Retinal pigment epithelial cell (primary cell): ENCODE data around the gene DPT.

Source experiments
- DNase-seq: peaks from one replicate; pipeline ENCODE4 v3.0.0-alpha.2; 2010; ENCODE audit warnings: low read depth
- H3K4me3 ChIP-seq: 2 replicates; pipeline ENCODE4 v1.5.1; 2011; ENCODE audit warnings: mild to moderate bottlenecking, low read length, control low read depth, moderate library complexity
- TF ChIP-seq, protein P1 (sequence below): conservative IDR thresholded peaks from 2 replicates; pipeline ENCODE4 v1.5.1; 2011; ENCODE audit warnings: low read depth, low read length, control low read depth, inconsistent platforms

The DPT gene

DNA sequence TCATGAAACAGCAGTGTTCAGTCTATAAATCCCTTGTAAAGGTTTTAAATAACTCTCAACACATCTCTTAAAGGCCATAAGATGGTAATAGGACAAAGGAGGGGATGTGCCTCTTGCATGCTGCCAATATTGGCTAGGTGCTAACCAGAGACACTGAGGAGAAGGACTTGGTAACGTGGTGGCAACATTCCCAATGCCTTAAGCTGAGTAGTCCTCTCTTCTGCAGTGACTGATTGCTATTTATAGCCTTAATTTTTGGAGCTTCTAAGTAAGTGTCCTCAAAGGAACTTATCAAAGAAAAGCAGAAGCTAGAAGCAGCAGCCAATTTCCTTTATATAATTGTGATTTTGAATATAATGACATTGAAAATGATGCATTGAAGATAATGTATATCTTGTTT, 63.0 kb downstream of the DPT start:
- TF ChIP-seq, protein P1, sequence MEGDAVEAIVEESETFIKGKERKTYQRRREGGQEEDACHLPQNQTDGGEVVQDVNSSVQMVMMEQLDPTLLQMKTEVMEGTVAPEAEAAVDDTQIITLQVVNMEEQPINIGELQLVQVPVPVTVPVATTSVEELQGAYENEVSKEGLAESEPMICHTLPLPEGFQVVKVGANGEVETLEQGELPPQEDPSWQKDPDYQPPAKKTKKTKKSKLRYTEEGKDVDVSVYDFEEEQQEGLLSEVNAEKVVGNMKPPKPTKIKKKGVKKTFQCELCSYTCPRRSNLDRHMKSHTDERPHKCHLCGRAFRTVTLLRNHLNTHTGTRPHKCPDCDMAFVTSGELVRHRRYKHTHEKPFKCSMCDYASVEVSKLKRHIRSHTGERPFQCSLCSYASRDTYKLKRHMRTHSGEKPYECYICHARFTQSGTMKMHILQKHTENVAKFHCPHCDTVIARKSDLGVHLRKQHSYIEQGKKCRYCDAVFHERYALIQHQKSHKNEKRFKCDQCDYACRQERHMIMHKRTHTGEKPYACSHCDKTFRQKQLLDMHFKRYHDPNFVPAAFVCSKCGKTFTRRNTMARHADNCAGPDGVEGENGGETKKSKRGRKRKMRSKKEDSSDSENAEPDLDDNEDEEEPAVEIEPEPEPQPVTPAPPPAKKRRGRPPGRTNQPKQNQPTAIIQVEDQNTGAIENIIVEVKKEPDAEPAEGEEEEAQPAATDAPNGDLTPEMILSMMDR: no peak
- no peak for DNase-seq
- H3K4me3 ChIP-seq: no peak overlapping the region

DNA sequence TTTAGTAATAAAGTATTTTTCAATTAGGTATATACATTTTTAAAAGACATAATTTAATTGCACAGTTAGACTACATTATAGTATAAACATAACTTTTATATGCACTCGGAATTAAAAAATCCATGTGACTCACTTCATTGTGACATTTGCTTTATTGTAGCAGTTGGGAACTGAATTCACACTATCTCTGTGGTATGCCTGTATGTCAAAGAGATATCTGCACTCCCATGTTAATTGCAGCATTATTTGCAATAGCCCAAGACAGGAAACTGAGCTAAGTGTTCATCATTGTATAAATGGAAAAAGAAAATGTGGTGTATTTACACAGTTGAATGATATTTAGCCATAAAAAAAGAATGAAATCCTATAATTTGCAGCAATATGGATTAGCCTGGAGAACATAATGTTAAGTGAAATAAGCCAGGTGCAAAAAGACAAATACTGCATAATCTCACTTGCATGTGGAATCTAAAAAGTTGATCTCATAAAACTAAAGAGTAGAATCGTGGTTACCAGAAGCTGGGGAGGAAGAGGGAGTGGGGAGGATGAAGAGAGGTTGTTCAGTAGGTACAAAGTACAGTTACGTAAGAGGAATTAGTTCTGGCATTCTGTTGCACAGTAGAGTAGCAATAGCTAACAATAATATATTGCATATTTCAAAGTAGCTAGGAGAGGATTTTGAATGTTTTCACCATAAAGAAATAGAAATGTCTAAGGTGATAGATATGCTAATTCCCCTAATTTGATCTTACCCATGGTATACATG, 64.8 kb downstream of the DPT start:
- H3K4me3 ChIP-seq: no peak overlapping the region
- TF ChIP-seq, protein P1: no peak
- no peak for DNase-seq

DNA sequence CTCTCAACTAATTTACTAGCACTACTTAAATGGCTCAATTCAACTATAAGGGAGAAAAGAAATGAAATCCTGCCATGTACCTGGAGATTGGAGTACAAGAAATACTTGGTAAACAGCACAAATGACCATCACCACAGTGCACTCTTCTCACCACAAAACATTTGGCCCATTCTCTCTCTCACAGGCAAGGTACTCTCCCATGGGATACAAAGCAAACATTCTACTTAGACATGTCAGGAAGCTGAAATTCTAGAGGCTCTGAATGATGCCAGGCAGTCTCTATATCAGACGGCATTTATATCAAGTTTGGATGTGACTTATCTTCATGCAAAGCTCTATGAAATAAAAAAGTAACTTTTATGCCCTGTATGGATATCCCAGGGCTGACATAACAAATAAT, 72.5 kb downstream of the DPT start:
- DNase-seq: no peak
- TF ChIP-seq, protein P1: no peak

DNA sequence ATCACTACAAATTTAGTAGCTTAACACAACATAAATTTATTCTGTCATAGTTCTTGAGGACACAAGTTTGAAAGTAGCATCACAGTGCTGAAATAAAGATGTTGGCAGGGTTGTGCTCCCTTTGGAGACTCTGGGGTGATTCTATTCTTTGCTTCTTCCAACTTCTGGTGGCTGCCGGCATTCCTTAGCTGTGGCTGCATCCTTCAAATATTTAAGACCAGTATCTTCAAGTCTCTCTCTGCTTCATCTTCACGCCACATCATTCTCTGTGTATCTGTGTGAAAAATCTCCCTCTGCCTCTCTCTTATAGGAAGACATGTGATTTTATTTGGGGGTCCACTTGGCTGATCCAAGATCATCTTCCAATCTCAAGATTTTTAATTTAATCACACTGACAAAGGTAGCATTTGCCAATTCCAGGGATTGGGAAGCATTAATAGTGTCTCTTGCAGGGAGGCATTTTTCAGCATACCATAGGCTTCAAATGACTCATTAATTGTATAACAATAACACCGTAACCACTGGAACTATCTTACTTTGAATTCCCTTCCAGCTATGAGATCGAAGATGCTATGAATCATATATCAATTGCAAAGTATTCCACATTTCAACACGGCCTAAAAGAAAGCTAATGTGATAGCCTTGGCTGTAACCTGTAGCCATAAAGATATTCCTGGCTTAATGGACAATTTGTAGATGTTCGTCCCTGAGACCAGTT, 74.6 kb downstream of the DPT start:
- DNase-seq: no peak
- TF ChIP-seq, protein P1: no peak
- no peak overlapping the region for H3K4me3 ChIP-seq

More for the DNA sequence above, 72.5 kb downstream of the DPT start:
- no peak overlapping the region for H3K4me3 ChIP-seq

DNA sequence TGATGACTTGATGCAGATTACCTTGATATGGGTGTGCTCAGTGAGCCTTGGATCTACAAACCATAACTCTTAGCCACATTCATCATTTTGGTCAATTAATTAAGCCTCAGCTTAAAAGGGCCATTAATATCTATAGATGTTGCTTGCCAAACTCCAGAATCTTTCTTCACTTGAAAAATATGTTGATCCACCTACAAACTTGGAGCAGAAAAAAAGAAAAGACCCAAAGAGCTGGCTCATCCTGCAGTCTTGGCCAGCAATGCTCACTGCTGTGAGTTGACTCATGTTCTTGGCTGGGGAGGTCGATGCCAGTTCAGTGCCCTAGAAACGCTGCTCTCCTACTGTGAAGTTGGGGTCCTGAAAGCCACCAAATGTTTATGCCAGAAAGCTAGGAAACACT, 75.4 kb downstream of the DPT start:
- no peak for DNase-seq
- H3K4me3 ChIP-seq: no peak overlapping the region
- TF ChIP-seq, protein P1: no peak

DNA sequence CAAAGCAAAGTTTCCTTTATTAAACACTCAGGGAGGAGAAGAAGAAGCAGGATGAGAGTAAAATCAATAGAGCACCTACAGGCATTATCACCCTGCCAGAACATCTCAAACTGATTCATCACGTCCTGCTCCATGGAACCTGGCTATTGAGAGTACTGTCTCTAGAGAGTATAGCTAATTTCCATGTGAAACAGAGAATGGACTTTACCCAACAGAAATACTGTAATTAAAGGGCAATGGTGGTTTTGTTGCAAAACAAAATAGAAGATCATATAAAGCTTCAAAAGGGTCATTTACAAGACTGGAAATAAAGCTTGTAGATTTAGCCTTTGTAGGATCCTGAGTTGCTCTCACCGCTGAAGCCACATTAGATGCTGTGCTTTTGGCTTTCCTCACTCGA, 83.3 kb downstream of the DPT start:
- H3K4me3 ChIP-seq: no peak overlapping the region
- TF ChIP-seq, protein P1: no peak
- no peak for DNase-seq
